ENCODE data around the gene HLA-F.

HLA-F gene

GRCh38 chr6:29723262-29723665 is at the start of gene HLA-F:
TSS of gene HLA-F (plus strand) at chr6:29723434. CDS start at chr6:29723464, 30 bp downstream.
- peak; percentile 75 for DNase-seq (ENCODE audit: low read depth, low spot score)

DNA sequence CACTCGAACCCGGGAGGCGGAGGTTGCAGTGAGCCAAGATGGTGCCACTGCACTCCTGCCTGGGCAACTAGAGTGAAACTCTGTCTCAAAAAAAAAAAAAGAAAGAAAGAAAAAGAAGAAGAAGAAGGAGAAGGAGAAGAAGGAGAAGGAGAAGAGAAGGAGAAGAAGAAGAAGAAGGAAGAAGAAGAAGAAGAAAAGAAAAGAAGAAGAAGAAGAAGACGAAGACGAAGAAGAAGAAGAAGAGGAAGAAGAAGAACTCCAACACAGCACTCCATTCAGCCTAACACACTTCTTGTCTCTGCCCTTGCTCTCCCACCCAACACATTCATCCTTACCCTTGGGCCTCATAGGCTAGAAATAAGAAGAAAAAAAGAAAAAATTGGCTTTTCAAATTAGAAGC is 49.2 kb upstream of the HLA-F start:
- no peak for DNase-seq (ENCODE audit: low read depth, low spot score)

DNA sequence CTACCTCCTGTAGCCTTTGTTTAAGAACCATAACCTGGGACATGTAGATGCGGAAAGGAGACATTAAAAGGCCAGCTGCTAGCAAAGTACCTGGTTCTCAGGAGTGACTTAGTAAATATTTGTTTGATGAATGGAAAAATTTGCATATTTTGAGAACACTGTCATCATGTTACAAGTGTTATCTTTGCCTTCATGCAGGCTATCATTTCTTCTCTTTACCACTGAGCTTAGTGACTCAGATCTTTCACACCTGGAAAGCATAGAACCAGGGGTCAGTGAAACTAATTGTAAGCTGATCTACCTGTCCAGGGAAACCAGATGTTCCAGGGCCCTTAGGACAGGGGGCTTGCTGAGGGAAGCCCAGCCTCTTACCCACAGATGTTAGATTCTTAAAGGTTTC is 47.7 kb upstream of the HLA-F start:
- no peak for DNase-seq (ENCODE audit: low read depth, low spot score)

DNA sequence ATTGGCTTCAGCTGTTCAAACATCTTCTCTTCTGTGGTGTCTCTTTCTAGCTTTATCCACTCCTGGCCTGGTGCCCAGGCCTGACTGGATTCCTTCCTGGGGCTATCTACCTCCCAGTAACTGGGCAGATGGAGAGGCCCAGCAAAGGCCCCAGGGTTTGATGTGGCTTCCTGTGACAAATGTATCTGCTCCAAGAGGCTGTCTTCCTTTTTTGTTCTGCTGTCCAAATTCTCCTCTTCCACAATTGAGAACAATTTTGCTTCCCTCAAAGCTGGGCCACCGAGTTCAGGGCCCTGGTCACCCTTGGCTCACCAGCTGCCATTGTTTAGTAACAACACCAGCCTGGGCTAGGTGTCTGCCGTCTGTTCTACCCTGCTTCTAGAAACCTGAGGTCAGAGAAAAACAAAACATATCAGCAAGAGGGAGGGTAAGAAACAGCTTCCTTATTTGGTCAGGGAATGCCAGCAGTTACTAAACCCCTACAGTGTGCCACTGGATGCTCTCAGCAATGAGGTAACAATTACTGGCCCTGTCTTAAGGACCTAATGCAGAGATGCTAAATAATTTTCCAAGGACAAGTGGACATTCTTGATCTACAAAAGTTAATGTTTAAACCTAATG is 46.1 kb upstream of the HLA-F start:
- DNase-seq (ENCODE audit: low read depth, low spot score), result no peak

GRCh38 chr6:29678114-29678513 is 45.1 kb upstream of the HLA-F start:
- no peak for DNase-seq (ENCODE audit: low read depth, low spot score)

DNA sequence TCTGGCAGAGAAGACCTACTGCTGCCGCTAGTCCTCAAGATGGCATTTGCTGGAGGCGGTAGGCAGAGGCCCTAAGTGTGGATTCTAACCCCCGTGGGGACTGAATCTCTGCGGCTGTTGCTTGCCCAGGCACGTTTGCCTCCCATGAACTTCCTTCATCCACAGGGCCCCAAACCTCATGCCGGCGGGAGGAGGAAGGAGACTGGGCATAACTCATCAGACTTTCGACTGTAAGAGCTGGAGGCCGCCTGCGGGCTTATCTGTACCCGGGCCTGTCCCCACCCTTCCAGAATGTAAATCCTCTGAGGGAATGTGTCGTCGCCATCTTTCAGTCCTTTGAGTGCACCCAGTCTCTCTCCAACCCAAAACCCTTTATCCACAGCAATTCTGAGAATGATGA is 43.3 kb upstream of the HLA-F start:
- DNase-seq (ENCODE audit: low read depth, low spot score), result no peak

GRCh38 chr6:29680416-29680815 is 42.8 kb upstream of the HLA-F start:
- no peak for DNase-seq (ENCODE audit: low read depth, low spot score)

DNA sequence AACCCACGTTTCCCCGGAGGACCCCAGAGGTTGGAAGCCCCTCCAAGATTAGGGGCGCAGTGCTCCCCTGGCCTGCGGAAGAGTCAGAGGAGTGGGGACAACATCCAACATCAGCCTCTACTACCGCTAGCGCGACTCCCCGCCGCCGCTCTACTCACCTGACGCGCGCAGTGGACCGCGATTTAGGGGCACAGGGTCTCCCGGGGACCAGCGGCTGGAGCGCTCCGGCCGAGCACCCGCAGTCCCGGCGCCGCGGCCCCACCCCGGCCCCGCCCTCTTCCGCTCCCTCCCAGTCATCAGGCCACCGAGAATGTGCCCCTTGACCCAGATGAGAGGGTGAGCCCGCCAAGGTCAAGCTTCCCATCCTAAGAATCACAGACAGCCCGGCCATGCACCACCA is 42.3 kb upstream of the HLA-F start, which contains the start of gene ZFP57:
TSS of gene ZFP57 (minus strand) at position 249 of the 400 bp plus-strand sequence. CDS start 4,149 bp downstream, outside the sequence.
- DNase-seq (ENCODE audit: low read depth, low spot score), result no peak

- no peak for DNase-seq (ENCODE audit: low read depth, low spot score)
Measured at GRCh38 chr6:29681811-29682210, 41.4 kb upstream of the HLA-F start.

DNA sequence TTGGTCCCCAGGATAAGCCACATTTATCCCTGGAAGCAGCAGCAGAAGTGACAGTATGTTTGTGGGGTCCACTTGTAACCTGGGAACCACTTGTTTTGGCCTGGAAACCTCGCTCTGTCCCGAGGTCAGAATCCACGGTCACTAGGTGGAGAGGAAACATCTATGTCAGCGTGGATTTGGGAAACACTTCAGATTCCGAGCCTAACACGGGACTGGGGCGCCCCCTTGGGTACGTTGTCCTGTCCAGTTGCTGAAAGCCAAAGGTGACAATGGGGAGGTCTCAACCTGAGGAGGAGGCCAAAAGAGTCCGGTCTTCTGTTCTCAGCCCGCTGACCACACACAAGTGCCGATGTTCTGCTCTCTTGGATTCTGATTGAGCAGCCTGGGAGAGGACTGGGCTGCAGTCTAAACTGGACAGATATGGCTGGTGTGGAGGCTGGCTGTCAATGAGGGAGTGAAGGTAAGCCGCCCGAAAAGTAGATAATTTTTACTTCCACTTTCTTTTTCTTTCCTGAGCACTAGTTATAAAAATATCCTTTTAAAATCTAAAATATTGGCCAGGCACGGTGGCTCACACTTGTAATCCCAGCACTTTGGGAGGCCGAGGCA is 37.4 kb upstream of the HLA-F start:
- no peak for DNase-seq (ENCODE audit: low read depth, low spot score)

GRCh38 chr6:29694637-29695036 is 28.6 kb upstream of the HLA-F start:
- DNase-seq (ENCODE audit: low read depth, low spot score), result no peak

GRCh38 chr6:29696147-29697125 is 26.8 kb upstream of the HLA-F start:
- DNase-seq (ENCODE audit: low read depth, low spot score), result no peak

GRCh38 chr6:29702519-29703103 is 20.6 kb upstream of the HLA-F start:
- DNase-seq (ENCODE audit: low read depth, low spot score), result peak; percentile 54

GRCh38 chr6:29705389-29706231 is 17.6 kb upstream of the HLA-F start:
- DNase-seq (ENCODE audit: low read depth, low spot score), result no peak

DNA sequence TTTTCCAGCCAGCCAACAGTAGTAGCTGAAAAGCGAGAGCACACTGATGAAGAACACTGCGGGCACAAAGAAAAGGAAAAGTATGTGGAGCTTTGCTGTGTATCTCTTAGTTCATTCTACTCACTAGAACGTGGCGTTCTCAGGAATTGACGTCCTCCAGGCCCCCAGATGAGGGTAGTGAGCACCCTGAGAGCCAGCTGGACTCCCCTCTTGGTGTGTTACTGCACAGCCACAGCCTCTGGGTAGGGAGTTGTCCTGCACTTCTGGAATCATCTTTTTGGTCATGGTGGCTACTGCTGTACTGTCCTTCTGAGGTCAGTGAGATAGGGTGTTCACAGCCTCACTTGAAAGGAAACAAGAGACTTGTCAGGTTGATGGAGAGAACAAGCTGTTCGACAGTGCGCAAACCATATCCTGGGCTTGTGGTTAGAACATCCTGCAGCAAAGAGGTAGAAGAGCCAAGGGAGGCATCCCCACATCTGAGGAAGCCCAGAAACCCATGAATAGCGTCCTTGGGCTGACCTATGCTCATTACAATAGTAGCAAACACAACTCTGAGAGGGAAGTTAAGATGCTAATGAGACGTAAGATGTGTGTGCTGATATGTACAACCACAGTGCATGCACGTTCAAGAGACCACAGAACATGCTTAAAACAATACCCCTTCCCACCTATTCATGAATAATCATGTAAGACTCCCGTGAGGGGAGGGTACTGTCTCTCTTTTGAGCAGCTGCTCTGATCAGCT is 14.6 kb upstream of the HLA-F start:
- DNase-seq (ENCODE audit: low read depth, low spot score), result peak; percentile 38

DNA sequence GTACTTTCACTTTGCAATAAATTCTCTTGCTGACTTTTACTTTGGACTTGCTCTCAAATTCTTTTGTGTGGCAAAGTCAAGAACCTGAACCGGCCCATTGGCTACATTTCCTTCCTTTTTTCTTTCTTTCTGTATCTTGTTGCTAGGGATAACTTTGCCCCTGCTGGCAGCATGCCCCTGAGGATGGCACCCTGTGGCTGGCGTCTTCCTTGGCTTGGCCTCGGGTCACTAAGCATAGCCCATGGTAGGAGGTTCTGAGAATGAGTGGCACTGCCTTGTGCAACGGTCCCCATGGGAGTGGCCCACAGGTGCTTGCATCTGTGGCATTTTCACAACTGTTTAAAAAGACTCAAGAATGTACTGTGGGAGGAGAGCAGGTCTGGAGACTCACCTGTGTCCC is 14.0 kb upstream of the HLA-F start:
- DNase-seq (ENCODE audit: low read depth, low spot score), result no peak

- no peak for DNase-seq (ENCODE audit: low read depth, low spot score)
Measured at GRCh38 chr6:29710281-29710941, 12.8 kb upstream of the HLA-F start.

GRCh38 chr6:29720863-29721262 is 2.4 kb upstream of the HLA-F start:
- DNase-seq (ENCODE audit: low read depth, low spot score), result no peak

DNA sequence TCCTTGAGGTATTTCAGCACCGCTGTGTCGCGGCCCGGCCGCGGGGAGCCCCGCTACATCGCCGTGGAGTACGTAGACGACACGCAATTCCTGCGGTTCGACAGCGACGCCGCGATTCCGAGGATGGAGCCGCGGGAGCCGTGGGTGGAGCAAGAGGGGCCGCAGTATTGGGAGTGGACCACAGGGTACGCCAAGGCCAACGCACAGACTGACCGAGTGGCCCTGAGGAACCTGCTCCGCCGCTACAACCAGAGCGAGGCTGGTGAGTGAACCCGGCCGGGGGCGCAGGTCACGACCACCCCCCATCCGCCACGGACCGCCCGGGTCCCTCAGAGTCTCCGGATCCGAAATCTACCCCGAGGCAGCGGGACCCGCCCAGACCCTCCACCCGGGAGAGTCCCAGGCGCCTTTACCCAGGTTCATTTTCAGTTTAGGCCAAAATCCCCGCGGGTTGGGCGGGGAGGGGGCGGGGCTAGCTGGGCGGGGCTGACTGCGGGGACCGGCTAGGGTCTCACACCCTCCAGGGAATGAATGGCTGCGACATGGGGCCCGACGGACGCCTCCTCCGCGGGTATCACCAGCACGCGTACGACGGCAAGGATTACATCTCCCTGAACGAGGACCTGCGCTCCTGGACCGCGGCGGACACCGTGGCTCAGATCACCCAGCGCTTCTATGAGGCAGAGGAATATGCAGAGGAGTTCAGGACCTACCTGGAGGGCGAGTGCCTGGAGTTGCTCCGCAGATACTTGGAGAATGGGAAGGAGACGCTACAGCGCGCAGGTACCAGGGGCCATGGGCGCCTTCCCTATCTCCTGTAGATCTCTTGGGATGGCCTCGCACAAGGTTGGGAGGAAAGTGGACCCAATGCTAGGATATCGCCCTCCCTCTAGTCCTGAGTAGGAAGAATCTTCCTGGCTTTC is 693 bp downstream of the HLA-F start:
- DNase-seq (ENCODE audit: low read depth, low spot score), result peak; percentile 60
